GM12891 (cell line): ENCODE results near the gene GRIA1.

ENCODE experiments used
- POLR2A ChIP-seq: IDR thresholded peaks from 2 replicates; pipeline ENCODE4 v1.6.1; 2011; ENCODE audit warnings: low read depth, low read length, control low read depth
- POLR2AphosphoS5 ChIP-seq: IDR thresholded peaks from 2 replicates; pipeline ENCODE4 v1.6.1; 2011; ENCODE audit warnings: low read depth, low read length, control low read depth
- TAF1 ChIP-seq: IDR thresholded peaks from 2 replicates; pipeline ENCODE4 v1.6.1; 2011; ENCODE audit warnings: low read depth, low read length, control low read depth

- TF ChIP-seq POLR2A (no peak), TAF1 (no peak), POLR2AphosphoS5 (no peak)
Measured at GRCh38 chr5:153490118-153491037, at the start of gene GRIA1.
